Measurements from ENCODE around the gene SLC8B1.

SLC8B1 gene

DNA sequence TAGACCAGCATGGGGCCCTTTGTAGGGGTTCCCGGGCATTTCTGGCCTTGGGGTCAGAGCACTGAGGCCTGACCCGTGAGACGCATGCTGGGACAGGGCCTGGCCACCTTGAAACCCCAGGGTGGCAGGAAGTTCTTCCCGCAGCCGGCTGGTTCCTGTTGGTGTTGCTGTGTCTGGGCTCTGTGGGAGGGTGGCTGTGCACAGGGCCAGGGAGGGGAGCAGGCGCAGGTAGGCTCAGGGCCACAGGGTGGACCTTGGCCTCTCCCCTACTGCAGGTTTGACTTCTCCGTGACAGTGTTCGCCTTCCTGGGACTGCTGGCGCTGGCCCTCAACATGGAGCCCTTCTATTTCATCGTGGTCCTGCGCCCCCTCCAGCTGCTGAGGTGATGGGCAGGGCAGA lies 48.2 kb downstream of the SLC8B1 start:
- Histone ChIP-seq H3K9ac (ENCODE audit: low read length) (no peak overlapping the region), H3K4me3 (ENCODE audit: insufficient read depth in 1 of 2, low read depth in 1 of 2, low read length in 2 of 2) (no peak overlapping the region), H2BK12ac (ENCODE audit: low read length in 2 of 2) (no peak overlapping the region), H3K14ac (ENCODE audit: low read length in 2 of 2) (no peak overlapping the region), H3K4ac (ENCODE audit: low read depth in 1 of 2, low read length in 2 of 2) (no peak overlapping the region), H2BK15ac (ENCODE audit: low read depth, poor library complexity, severe bottlenecking) (no peak overlapping the region), H3K18ac (ENCODE audit: low read depth in 1 of 2, low read length in 2 of 2) (no peak overlapping the region), H3K27ac (ENCODE audit: low read length, poor library complexity, severe bottlenecking) (no peak overlapping the region), H3K9me3 (ENCODE audit: control insufficient read depth, low read length) (no peaks in the 10 kb centered on the region), H2BK120ac (ENCODE audit: low read depth, low read length) (no peak overlapping the region), H3K36me3 (ENCODE audit: control insufficient read depth in 1 of 2, insufficient read depth in 2 of 2, low read depth in 1 of 2, low read length in 2 of 2) (peaks cover 67 to 74% of the 10 kb centered on the region in 2 experiments), H3K27me3 (ENCODE audit: control insufficient read depth in 1 of 2, insufficient read depth in 1 of 2, low read length in 2 of 2) (no peaks in the 10 kb centered on the region), H2AFZ (ENCODE audit: low read depth, low read length) (no peak overlapping the region), H3K23ac (ENCODE audit: low read length in 2 of 2) (no peak overlapping the region), H4K91ac (ENCODE audit: low read length) (no peak overlapping the region), H3K4me1 (ENCODE audit: control insufficient read depth, insufficient read depth, low read depth, low read length) (peaks cover 11% of the 10 kb centered on the region), H3K79me1 (replicated peaks; ENCODE audit: low read length, poor library complexity, severe bottlenecking) (peaks cover 1% of the 10 kb centered on the region), H4K8ac (ENCODE audit: low read length) (no peak overlapping the region), H3K4me2 (ENCODE audit: low read length, poor library complexity, severe bottlenecking) (no peak overlapping the region), H2AK5ac (ENCODE audit: low read length, severe bottlenecking) (no peak overlapping the region), H2BK5ac (ENCODE audit: low read depth, low read length, poor library complexity, severe bottlenecking) (no peak overlapping the region)
- WGBS: 93% methylated on average over 11 of the region's 11 CpGs
- DNase-seq: no peak

DNA sequence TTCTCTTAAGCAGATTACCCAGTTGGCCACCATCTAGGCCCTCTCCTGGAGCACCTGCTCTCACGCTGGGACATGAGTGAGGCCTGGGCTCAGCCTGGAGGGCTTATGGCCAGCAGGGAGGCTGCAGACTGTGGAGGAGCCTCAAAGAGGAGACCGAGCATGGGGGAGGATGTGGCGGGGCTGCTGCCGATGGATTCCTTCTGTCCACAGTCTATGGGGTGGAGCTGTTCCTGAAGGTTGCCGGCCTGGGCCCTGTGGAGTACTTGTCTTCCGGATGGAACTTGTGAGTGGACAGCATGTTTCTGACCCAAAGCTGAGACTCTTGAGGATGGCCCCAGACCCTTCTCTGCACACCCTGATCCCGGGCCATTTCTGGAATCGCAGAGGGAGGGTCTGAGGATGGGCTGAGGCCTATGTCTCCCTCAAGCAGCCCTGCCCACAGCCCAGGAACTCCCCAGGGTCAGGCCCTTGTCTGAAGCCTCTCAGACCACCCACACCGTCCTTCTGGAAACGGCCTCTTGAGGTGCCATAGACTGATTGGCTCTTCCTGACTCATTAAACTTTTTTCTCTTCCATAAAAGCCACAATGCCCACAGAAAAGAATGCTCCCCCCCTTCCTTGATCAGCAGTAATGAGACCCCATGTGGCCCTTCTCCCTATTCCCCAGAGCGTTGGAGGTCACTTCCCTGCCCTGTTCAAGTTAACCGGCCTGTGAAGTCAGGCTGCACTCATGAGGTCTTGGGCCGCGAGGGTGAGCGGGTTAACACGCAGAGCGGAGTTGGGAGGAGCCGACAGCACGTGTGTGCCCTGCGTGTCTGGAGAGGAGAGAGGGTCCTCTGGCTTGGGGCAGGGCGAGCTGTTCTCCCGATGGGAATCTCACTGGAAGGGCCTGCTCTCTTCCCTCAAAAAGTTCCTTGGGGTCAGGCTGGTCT lies 49.0 kb downstream of the SLC8B1 start:
- H3K23ac ChIP-seq (ENCODE audit: low read length in 2 of 2): peak overlapping the region in 1 of 2 experiments; percentile 34
- no peak overlapping the region for H3K9ac ChIP-seq (ENCODE audit: low read length)
- no peak overlapping the region for H2BK15ac ChIP-seq (ENCODE audit: low read depth, poor library complexity, severe bottlenecking)
- no peaks in the 10 kb centered on the region for H3K27me3 ChIP-seq (ENCODE audit: control insufficient read depth in 1 of 2, insufficient read depth in 1 of 2, low read length in 2 of 2)
- no peaks in the 10 kb centered on the region for H3K9me3 ChIP-seq (ENCODE audit: control insufficient read depth, low read length)
- no peak overlapping the region for H3K14ac ChIP-seq (ENCODE audit: low read length in 2 of 2)
- no peak overlapping the region for H4K91ac ChIP-seq (ENCODE audit: low read length)
- H2AK5ac ChIP-seq (ENCODE audit: low read length, severe bottlenecking): no peak overlapping the region
- H3K4me1 ChIP-seq (ENCODE audit: control insufficient read depth, insufficient read depth, low read depth, low read length): peaks cover 11% of the 10 kb centered on the region
- H2BK12ac ChIP-seq (ENCODE audit: low read length in 2 of 2): no peak overlapping the region
- no peak overlapping the region for H3K4me2 ChIP-seq (ENCODE audit: low read length, poor library complexity, severe bottlenecking)
- no peak overlapping the region for H2BK120ac ChIP-seq (ENCODE audit: low read depth, low read length)
- H3K18ac ChIP-seq (ENCODE audit: low read depth in 1 of 2, low read length in 2 of 2): no peak overlapping the region
- no peak overlapping the region for H3K4me3 ChIP-seq (ENCODE audit: insufficient read depth in 1 of 2, low read depth in 1 of 2, low read length in 2 of 2)
- peak overlapping the region in 1 of 2 experiments; percentile 65 for H3K4ac ChIP-seq (ENCODE audit: low read depth in 1 of 2, low read length in 2 of 2)
- H3K79me1 ChIP-seq (replicated peaks; ENCODE audit: low read length, poor library complexity, severe bottlenecking): peaks cover 1% of the 10 kb centered on the region
- peaks cover 65 to 70% of the 10 kb centered on the region in 2 experiments for H3K36me3 ChIP-seq (ENCODE audit: control insufficient read depth in 1 of 2, insufficient read depth in 2 of 2, low read depth in 1 of 2, low read length in 2 of 2)
- H3K27ac ChIP-seq (ENCODE audit: low read length, poor library complexity, severe bottlenecking): no peak overlapping the region
- no peak overlapping the region for H2AFZ ChIP-seq (ENCODE audit: low read depth, low read length)
- WGBS: 87% methylated on average over 22 of the region's 22 CpGs
- no peak overlapping the region for H4K8ac ChIP-seq (ENCODE audit: low read length)
- DNase-seq: no peak
- H2BK5ac ChIP-seq (ENCODE audit: low read depth, low read length, poor library complexity, severe bottlenecking): no peak overlapping the region

DNA sequence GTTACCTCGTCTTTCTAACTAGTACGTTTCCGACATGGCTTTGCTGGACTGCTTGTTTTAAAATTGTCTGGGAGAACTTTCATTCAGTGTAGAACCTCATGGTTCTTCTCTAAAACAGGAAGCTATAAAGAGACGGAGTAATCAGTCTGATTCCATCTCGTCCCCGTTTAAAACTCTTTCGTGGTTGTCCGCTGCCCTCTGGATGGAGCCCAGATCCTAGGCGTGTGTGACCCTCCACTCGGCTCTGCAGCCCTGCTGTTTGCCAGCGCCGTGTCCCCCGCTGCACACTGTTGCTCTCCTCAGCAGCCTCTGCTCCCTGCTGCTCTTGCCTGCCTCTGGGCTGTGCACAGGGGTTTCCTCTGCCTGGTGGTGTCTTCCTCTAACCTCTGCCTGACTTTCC lies 50.2 kb downstream of the SLC8B1 start:
- H3K4me3 ChIP-seq (ENCODE audit: insufficient read depth in 1 of 2, low read depth in 1 of 2, low read length in 2 of 2): no peak overlapping the region
- no peak overlapping the region for H4K91ac ChIP-seq (ENCODE audit: low read length)
- peaks cover 58 to 65% of the 10 kb centered on the region in 2 experiments for H3K36me3 ChIP-seq (ENCODE audit: control insufficient read depth in 1 of 2, insufficient read depth in 2 of 2, low read depth in 1 of 2, low read length in 2 of 2)
- no peak overlapping the region for H2AK5ac ChIP-seq (ENCODE audit: low read length, severe bottlenecking)
- H3K4me1 ChIP-seq (ENCODE audit: control insufficient read depth, insufficient read depth, low read depth, low read length): peaks cover 11% of the 10 kb centered on the region
- no peak overlapping the region for H3K14ac ChIP-seq (ENCODE audit: low read length in 2 of 2)
- DNase-seq: no peak
- no peak overlapping the region for H3K9ac ChIP-seq (ENCODE audit: low read length)
- peaks cover 1% of the 10 kb centered on the region for H3K79me1 ChIP-seq (replicated peaks; ENCODE audit: low read length, poor library complexity, severe bottlenecking)
- no peak overlapping the region for H3K4ac ChIP-seq (ENCODE audit: low read depth in 1 of 2, low read length in 2 of 2)
- H2BK5ac ChIP-seq (ENCODE audit: low read depth, low read length, poor library complexity, severe bottlenecking): no peak overlapping the region
- H3K9me3 ChIP-seq (ENCODE audit: control insufficient read depth, low read length): no peaks in the 10 kb centered on the region
- no peak overlapping the region for H3K4me2 ChIP-seq (ENCODE audit: low read length, poor library complexity, severe bottlenecking)
- no peak overlapping the region for H3K18ac ChIP-seq (ENCODE audit: low read depth in 1 of 2, low read length in 2 of 2)
- H3K27me3 ChIP-seq (ENCODE audit: control insufficient read depth in 1 of 2, insufficient read depth in 1 of 2, low read length in 2 of 2): no peaks in the 10 kb centered on the region
- no peak overlapping the region for H3K27ac ChIP-seq (ENCODE audit: low read length, poor library complexity, severe bottlenecking)
- H2AFZ ChIP-seq (ENCODE audit: low read depth, low read length): no peak overlapping the region
- H2BK120ac ChIP-seq (ENCODE audit: low read depth, low read length): no peak overlapping the region
- H4K8ac ChIP-seq (ENCODE audit: low read length): no peak overlapping the region
- H3K23ac ChIP-seq (ENCODE audit: low read length in 2 of 2): no peak overlapping the region
- H2BK12ac ChIP-seq (ENCODE audit: low read length in 2 of 2): no peak overlapping the region
- H2BK15ac ChIP-seq (ENCODE audit: low read depth, poor library complexity, severe bottlenecking): no peak overlapping the region
- WGBS: 73% methylated on average over 13 of the region's 13 CpGs

GRCh38 chr12:113278633-113279032 lies 56.3 kb downstream of the SLC8B1 start:
- no peaks in the 10 kb centered on the region for H3K27me3 ChIP-seq (ENCODE audit: control insufficient read depth in 1 of 2, insufficient read depth in 1 of 2, low read length in 2 of 2)
- no peak overlapping the region for H3K4ac ChIP-seq (ENCODE audit: low read depth in 1 of 2, low read length in 2 of 2)
- 96% methylated on average over 4 of the region's 5 CpGs for WGBS
- H2BK120ac ChIP-seq (ENCODE audit: low read depth, low read length): no peak overlapping the region
- no peak overlapping the region for H4K91ac ChIP-seq (ENCODE audit: low read length)
- H3K4me1 ChIP-seq (ENCODE audit: control insufficient read depth, insufficient read depth, low read depth, low read length): no peaks in the 10 kb centered on the region
- no peaks in the 10 kb centered on the region for H3K9me3 ChIP-seq (ENCODE audit: control insufficient read depth, low read length)
- H2BK5ac ChIP-seq (ENCODE audit: low read depth, low read length, poor library complexity, severe bottlenecking): no peak overlapping the region
- no peak overlapping the region for H2AFZ ChIP-seq (ENCODE audit: low read depth, low read length)
- H2BK12ac ChIP-seq (ENCODE audit: low read length in 2 of 2): peak overlapping the region in 1 of 2 experiments; percentile 5
- no peak for DNase-seq
- no peak overlapping the region for H3K4me3 ChIP-seq (ENCODE audit: insufficient read depth in 1 of 2, low read depth in 1 of 2, low read length in 2 of 2)
- no peak overlapping the region for H2BK15ac ChIP-seq (ENCODE audit: low read depth, poor library complexity, severe bottlenecking)
- H3K79me1 ChIP-seq (replicated peaks; ENCODE audit: low read length, poor library complexity, severe bottlenecking): no peaks in the 10 kb centered on the region
- no peak overlapping the region for H3K9ac ChIP-seq (ENCODE audit: low read length)
- H3K14ac ChIP-seq (ENCODE audit: low read length in 2 of 2): no peak overlapping the region
- no peak overlapping the region for H3K4me2 ChIP-seq (ENCODE audit: low read length, poor library complexity, severe bottlenecking)
- no peak overlapping the region for H3K18ac ChIP-seq (ENCODE audit: low read depth in 1 of 2, low read length in 2 of 2)
- no peak overlapping the region for H4K8ac ChIP-seq (ENCODE audit: low read length)
- H2AK5ac ChIP-seq (ENCODE audit: low read length, severe bottlenecking): no peak overlapping the region
- no peak overlapping the region for H3K23ac ChIP-seq (ENCODE audit: low read length in 2 of 2)
- no peak overlapping the region for H3K27ac ChIP-seq (ENCODE audit: low read length, poor library complexity, severe bottlenecking)
- peaks cover 29 to 74% of the 10 kb centered on the region in 2 experiments for H3K36me3 ChIP-seq (ENCODE audit: control insufficient read depth in 1 of 2, insufficient read depth in 2 of 2, low read depth in 1 of 2, low read length in 2 of 2)

All from mesenchymal stem cell (in vitro differentiated cells and primary cell).